ENCODE data around the gene RPL19. TPM values are rescaled to one million over a fixed set of nuclear protein-coding genes. Genes with fewer than 3 reads are reported as not detected.

Gene RPL19
- total and polyA plus RNA-seq, 4 donors: 475 to 999 (median 749) TPM

GRCh38 chr17:39195568-39196160 is 4.4 kb upstream of the RPL19 start (continued):
- TF ChIP-seq GABPA (IDR thresholded peaks at IDR 0.05 in 1 of 2, conservative IDR thresholded peaks at IDR 0.05 in 1 of 2): no peak
- TF ChIP-seq EGR1 (IDR thresholded peaks at IDR 0.05; ENCODE audit: low read depth in 2 of 2): no peak
- no peak for TF ChIP-seq HNF4G (IDR thresholded peaks at IDR 0.05)

GRCh38 chr17:39196241-39196807 is 3.8 kb upstream of the RPL19 start:
- 53% methylated on average over 8 of the region's 8 CpGs for WGBS
- no peak for DNase-seq (ENCODE audit: low spot score)

More at GRCh38 chr17:39196241-39196807, 3.8 kb upstream of the RPL19 start:
- Histone ChIP-seq H3K4me1 (ENCODE audit: control insufficient read depth in 4 of 4, insufficient read depth in 4 of 4, low read length in 3 of 4) (peaks cover 6 to 18% (median 12%) of the 10 kb centered on the region in 4 donors), H3K9ac (ENCODE audit: low read depth in 1 of 2, low read length in 2 of 2) (no peak overlapping the region), H3K27me3 (ENCODE audit: control insufficient read depth in 4 of 4, insufficient read depth in 4 of 4, low read length in 3 of 4) (no peaks in the 10 kb centered on the region), H3K4me3 (ENCODE audit: low read depth in 1 of 3, low read length in 3 of 3) (peak overlapping the region in 1 of 3 donors; percentile 60), H3K36me3 (ENCODE audit: control insufficient read depth in 4 of 4, insufficient read depth in 3 of 4, low read depth in 1 of 4, low read length in 3 of 4) (no peaks in the 10 kb centered on the region), H3K9me3 (ENCODE audit: control insufficient read depth in 4 of 4, low read length in 3 of 4) (no peaks in the 10 kb centered on the region), H3K27ac (ENCODE audit: low read depth in 1 of 2, low read length in 2 of 2) (no peak overlapping the region)
- TF ChIP-seq SP1 (IDR thresholded peaks at IDR 0.05) (no peak), RXRA (IDR thresholded peaks at IDR 0.05) (no peak), MAX (IDR thresholded peaks at IDR 0.05) (no peak), GABPA (IDR thresholded peaks at IDR 0.05 in 1 of 2, conservative IDR thresholded peaks at IDR 0.05 in 1 of 2) (no peak), RAD21 (IDR thresholded peaks at IDR 0.05) (no peak), ZBTB33 (IDR thresholded peaks at IDR 0.05) (no peak), ATF3 (IDR thresholded peaks at IDR 0.05) (no peak), YY1 (IDR thresholded peaks at IDR 0.05) (no peak), FOXA2 (IDR thresholded peaks at IDR 0.05) (no peak), FOXA1 (IDR thresholded peaks at IDR 0.05) (no peak), REST (IDR thresholded peaks at IDR 0.05) (no peak), TAF1 (conservative IDR thresholded peaks at IDR 0.05) (no peak), JUND (IDR thresholded peaks at IDR 0.05) (no peak), EGR1 (IDR thresholded peaks at IDR 0.05; ENCODE audit: low read depth in 2 of 2) (no peak), NR2F2 (IDR thresholded peaks at IDR 0.05) (no peak), CTCF (IDR thresholded peaks at IDR 0.05; ENCODE audit: low read depth, low read length, missing input control) (no peak), HNF4A (conservative IDR thresholded peaks at IDR 0.05) (no peak), HNF4G (IDR thresholded peaks at IDR 0.05) (no peak)

Measured in liver (tissue), 9 donors.